ENCODE data around the gene TMEFF1.

GRCh38 chr9:100583014-100583802, 110.3 kb downstream of the TMEFF1 start:
- no peak for TF ChIP-seq EZH2 (IDR thresholded peaks at IDR 0.05; ENCODE audit: low read length)
- TF ChIP-seq CTCF (optimal IDR thresholded peaks at IDR 0.05 in 1 of 3, IDR thresholded peaks at IDR 0.05 in 1 of 3, conservative IDR thresholded peaks at IDR 0.05 in 1 of 3; ENCODE audit: extremely low read depth in 1 of 3, insufficient read depth in 2 of 3, low read length in 3 of 3), result no peak
